ENCODE results near the gene ALK.

ALK gene

DNA sequence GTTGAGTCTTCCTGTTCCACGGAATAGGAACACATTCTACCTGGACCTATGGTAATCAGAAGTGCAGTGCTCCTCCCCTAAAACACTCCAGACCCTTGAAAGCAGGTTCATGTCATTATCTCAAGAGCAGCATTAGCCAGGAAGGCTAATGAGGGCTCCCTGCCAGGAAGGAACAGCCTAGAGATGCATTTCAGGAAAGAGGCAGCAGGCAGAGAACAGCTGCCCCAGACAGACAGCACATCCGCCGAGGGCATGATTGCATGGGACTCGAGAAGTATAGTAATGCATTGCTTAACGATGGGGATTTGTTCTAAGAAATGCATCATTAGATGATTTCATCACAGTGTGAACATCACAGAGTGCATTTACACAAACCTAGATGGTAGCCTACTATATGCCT, 171.5 kb downstream of the ALK start:
- no peak for DNase-seq (ENCODE audit: low read depth)
- H3K4me3 ChIP-seq (ENCODE audit: low read depth, low read length), result no peak overlapping the region
- TF ChIP-seq, protein P1, sequence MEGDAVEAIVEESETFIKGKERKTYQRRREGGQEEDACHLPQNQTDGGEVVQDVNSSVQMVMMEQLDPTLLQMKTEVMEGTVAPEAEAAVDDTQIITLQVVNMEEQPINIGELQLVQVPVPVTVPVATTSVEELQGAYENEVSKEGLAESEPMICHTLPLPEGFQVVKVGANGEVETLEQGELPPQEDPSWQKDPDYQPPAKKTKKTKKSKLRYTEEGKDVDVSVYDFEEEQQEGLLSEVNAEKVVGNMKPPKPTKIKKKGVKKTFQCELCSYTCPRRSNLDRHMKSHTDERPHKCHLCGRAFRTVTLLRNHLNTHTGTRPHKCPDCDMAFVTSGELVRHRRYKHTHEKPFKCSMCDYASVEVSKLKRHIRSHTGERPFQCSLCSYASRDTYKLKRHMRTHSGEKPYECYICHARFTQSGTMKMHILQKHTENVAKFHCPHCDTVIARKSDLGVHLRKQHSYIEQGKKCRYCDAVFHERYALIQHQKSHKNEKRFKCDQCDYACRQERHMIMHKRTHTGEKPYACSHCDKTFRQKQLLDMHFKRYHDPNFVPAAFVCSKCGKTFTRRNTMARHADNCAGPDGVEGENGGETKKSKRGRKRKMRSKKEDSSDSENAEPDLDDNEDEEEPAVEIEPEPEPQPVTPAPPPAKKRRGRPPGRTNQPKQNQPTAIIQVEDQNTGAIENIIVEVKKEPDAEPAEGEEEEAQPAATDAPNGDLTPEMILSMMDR (IDR thresholded peaks at IDR 0.05; ENCODE audit: control insufficient read depth, extremely low read depth, insufficient read depth), result no peak

DNA sequence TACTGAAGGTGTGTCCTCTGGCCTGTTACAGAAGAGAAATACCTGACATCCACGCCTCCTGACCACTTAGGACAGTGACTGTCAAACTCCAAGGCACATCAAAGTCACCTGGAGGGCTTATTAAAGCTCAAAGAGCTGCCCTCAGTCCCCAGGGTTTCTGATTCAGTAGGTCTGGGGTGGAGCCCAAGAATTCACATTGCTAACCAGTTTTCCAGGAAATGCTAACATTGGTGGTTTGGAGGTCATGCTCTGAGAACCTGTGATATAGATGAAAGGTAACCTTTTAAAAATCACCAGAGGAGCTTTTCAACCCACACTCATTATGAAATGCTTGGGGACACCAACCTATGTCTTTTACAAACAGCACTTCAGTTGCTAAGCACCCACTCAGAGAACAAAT, 172.3 kb downstream of the ALK start:
- TF ChIP-seq, protein P1 (IDR thresholded peaks at IDR 0.05; ENCODE audit: control insufficient read depth, extremely low read depth, insufficient read depth), result no peak
- no peak overlapping the region for H3K4me3 ChIP-seq (ENCODE audit: low read depth, low read length)
- DNase-seq (ENCODE audit: low read depth), result no peak

DNA sequence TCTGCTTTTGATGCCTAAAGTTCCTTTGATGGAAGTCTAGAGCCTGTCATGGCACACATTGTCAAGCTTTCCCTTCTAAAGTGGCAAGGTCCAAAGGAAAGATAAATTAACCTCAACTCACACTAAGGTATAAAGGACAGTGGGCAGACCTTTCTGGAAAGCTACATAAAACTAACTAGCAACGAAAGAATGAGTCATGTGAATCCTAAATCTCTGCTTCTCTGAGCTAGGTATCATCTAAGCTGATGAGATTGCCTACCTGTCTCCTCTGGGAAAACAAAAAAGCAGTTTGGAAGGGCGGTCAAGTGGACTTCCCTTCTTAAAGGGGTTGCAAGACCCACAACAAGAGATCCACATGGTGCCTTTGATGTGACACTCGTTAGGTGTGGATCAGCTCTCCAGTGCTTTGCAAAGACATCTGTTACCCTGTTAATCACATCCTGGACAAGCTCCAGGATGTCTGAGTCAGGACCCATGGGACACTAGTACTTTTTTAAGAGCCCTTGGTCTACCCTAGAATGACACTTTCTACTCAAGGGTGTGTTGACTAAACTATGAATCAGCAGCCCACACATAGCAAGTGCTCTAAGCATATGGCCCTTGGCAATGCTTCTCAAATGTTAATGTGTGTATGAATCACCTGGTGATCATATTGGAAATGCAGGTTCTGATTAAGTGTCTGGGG, 173.5 kb downstream of the ALK start:
- TF ChIP-seq, protein P1 (IDR thresholded peaks at IDR 0.05; ENCODE audit: control insufficient read depth, extremely low read depth, insufficient read depth), result no peak
- DNase-seq (ENCODE audit: low read depth), result no peak
- no peak overlapping the region for H3K4me3 ChIP-seq (ENCODE audit: low read depth, low read length)

DNA sequence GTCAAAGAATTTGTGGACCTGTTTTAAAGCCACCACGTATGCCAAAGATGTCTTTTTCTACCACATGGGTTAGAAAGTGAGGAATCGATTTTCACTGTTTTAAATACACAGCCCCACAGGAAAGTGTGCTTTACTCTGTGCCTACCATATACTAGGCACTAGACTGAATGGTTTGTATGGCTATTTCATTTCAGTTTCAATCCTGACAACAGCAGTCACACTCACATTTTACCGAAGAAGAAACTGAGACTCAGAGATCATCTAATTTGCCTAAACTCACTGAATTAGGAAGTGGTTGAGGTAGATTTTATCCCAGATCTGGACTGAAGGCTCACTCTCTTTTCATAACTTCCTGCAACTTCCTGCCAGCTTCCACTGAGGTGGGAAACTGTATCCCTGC, 176.4 kb downstream of the ALK start:
- DNase-seq (ENCODE audit: low read depth), result no peak
- TF ChIP-seq, protein P1 (IDR thresholded peaks at IDR 0.05; ENCODE audit: control insufficient read depth, extremely low read depth, insufficient read depth), result no peak
- no peak overlapping the region for H3K4me3 ChIP-seq (ENCODE audit: low read depth, low read length)

DNA sequence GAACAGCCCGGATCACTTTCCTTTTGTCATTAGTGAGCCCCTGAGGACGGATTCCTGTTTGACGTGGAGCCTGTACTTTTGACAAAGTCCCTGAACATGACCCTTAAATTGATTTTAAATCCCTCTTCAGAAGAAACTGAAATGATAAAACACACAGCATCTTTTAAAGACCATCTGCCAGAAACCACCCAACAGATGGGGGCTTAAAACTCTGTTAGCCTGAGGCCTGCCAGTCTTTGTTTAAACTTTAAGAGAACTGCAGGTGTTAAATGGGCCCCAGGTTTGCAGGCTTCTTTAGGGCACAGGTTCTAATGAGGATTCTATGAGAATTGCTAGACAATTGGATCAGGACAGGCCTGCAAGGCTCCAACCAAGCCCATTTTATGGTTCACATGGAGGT, 177.9 kb downstream of the ALK start:
- DNase-seq (ENCODE audit: low read depth), result no peak
- no peak overlapping the region for H3K4me3 ChIP-seq (ENCODE audit: low read depth, low read length)
- TF ChIP-seq, protein P1 (IDR thresholded peaks at IDR 0.05; ENCODE audit: control insufficient read depth, extremely low read depth, insufficient read depth), result no peak

DNA sequence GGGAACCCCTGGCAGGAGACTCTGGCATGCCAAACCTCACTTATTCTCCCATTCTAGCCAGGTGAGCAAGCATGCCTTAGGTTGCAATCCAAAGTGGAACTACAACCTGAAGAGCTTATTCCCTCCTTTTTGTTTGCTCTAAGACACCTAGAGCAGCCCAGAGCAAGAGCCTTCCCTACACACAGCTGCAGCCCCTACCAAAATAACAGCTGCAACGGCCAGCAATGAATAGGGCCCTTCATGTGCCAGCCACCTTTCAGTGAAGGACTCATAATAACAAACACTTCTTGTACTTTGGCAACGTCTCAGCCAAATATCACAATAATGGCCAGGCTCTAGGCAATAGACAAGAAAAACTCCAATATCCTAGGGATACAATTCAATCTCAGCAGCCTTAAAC, 178.7 kb downstream of the ALK start:
- H3K4me3 ChIP-seq (ENCODE audit: low read depth, low read length), result no peak overlapping the region
- TF ChIP-seq, protein P1 (IDR thresholded peaks at IDR 0.05; ENCODE audit: control insufficient read depth, extremely low read depth, insufficient read depth), result no peak
- DNase-seq (ENCODE audit: low read depth), result no peak

DNA sequence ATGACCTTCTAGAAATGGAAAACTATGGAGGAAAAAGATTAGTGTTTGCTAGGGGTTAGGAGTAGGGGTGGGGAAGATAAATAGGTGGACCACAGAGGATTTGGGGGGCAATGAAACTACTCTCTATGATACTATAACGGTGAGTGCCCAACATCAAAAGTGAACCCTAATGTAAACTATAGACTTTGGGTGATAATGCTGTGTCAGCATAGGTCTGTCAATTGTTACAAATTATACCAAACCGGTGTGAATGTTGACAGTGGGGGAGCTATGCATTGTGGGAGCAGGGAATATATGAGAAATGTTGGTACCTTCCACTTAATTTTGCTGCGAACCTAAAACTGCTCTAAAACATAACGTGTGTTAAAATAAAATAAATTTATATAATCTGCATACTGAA, 180.3 kb downstream of the ALK start:
- no peak for DNase-seq (ENCODE audit: low read depth)
- TF ChIP-seq, protein P1 (IDR thresholded peaks at IDR 0.05; ENCODE audit: control insufficient read depth, extremely low read depth, insufficient read depth), result no peak
- no peak overlapping the region for H3K4me3 ChIP-seq (ENCODE audit: low read depth, low read length)
